ENCODE measurements around the gene DOK5. TPM values are rescaled to one million over a fixed set of nuclear protein-coding genes. Genes with fewer than 3 reads are reported as not detected.

Gene DOK5
- total RNA-seq, 1 donor: 14.1 TPM

- no peak for DNase-seq (ENCODE audit: insufficient read length, low spot score, missing footprints)
- Histone ChIP-seq H3K4me1 (ENCODE audit: insufficient read depth, low read length) (peaks cover 4% of the 10 kb centered on the region), H3K79me2 (ENCODE audit: insufficient read depth, low read length) (no peaks in the 10 kb centered on the region), H4K20me1 (ENCODE audit: insufficient read depth, low read length) (no peaks in the 10 kb centered on the region), H2AFZ (ENCODE audit: low read length) (no peak overlapping the region), H3K36me3 (ENCODE audit: insufficient read depth, low read length) (no peaks in the 10 kb centered on the region), H3K4me3 (ENCODE audit: insufficient read depth, low read length) (no peak overlapping the region), H3K27me3 (ENCODE audit: insufficient read depth, low read length) (no peaks in the 10 kb centered on the region), H3K4me2 (ENCODE audit: insufficient read depth, low read length) (no peak overlapping the region), H3K27ac (ENCODE audit: low read depth, low read length) (no peak overlapping the region), H3K9me3 (ENCODE audit: low read depth, low read length) (no peaks in the 10 kb centered on the region)
- no peak for TF ChIP-seq CTCF (IDR thresholded peaks at IDR 0.05; ENCODE audit: extremely low read depth, low read depth, low read length)
Observed at GRCh38 chr20:54570561-54570960, 95.2 kb downstream of the DOK5 start.

- H3K79me2 ChIP-seq (ENCODE audit: insufficient read depth, low read length): no peaks in the 10 kb centered on the region
- no peak overlapping the region for H3K4me2 ChIP-seq (ENCODE audit: insufficient read depth, low read length)
- no peaks in the 10 kb centered on the region for H3K9me3 ChIP-seq (ENCODE audit: low read depth, low read length)
- no peaks in the 10 kb centered on the region for H3K4me1 ChIP-seq (ENCODE audit: insufficient read depth, low read length)
- TF ChIP-seq CTCF (IDR thresholded peaks at IDR 0.05; ENCODE audit: extremely low read depth, low read depth, low read length): no peak
- DNase-seq (ENCODE audit: insufficient read length, low spot score, missing footprints): peak; percentile 49
- H3K27ac ChIP-seq (ENCODE audit: low read depth, low read length): no peak overlapping the region
- no peaks in the 10 kb centered on the region for H3K36me3 ChIP-seq (ENCODE audit: insufficient read depth, low read length)
- no peak overlapping the region for H2AFZ ChIP-seq (ENCODE audit: low read length)
- H3K27me3 ChIP-seq (ENCODE audit: insufficient read depth, low read length): no peaks in the 10 kb centered on the region
- no peaks in the 10 kb centered on the region for H4K20me1 ChIP-seq (ENCODE audit: insufficient read depth, low read length)
- H3K4me3 ChIP-seq (ENCODE audit: insufficient read depth, low read length): no peak overlapping the region
Observed at GRCh38 chr20:54572665-54573435, 97.5 kb downstream of the DOK5 start.

- H3K9me3 ChIP-seq (ENCODE audit: low read depth, low read length): no peaks in the 10 kb centered on the region
- no peaks in the 10 kb centered on the region for H3K27me3 ChIP-seq (ENCODE audit: insufficient read depth, low read length)
- no peaks in the 10 kb centered on the region for H3K79me2 ChIP-seq (ENCODE audit: insufficient read depth, low read length)
- no peaks in the 10 kb centered on the region for H3K4me1 ChIP-seq (ENCODE audit: insufficient read depth, low read length)
- TF ChIP-seq CTCF (IDR thresholded peaks at IDR 0.05; ENCODE audit: extremely low read depth, low read depth, low read length): no peak
- no peaks in the 10 kb centered on the region for H3K36me3 ChIP-seq (ENCODE audit: insufficient read depth, low read length)
- no peaks in the 10 kb centered on the region for H4K20me1 ChIP-seq (ENCODE audit: insufficient read depth, low read length)
- no peak for DNase-seq (ENCODE audit: insufficient read length, low spot score, missing footprints)
- no peak overlapping the region for H2AFZ ChIP-seq (ENCODE audit: low read length)
- no peak overlapping the region for H3K4me2 ChIP-seq (ENCODE audit: insufficient read depth, low read length)
- H3K4me3 ChIP-seq (ENCODE audit: insufficient read depth, low read length): no peak overlapping the region
- no peak overlapping the region for H3K27ac ChIP-seq (ENCODE audit: low read depth, low read length)
Observed at GRCh38 chr20:54573838-54574237, 98.4 kb downstream of the DOK5 start.

GRCh38 chr20:54576518-54576917 is 101.1 kb downstream of the DOK5 start:
- Histone ChIP-seq H3K4me1 (ENCODE audit: insufficient read depth, low read length) (no peaks in the 10 kb centered on the region), H2AFZ (ENCODE audit: low read length) (no peak overlapping the region), H4K20me1 (ENCODE audit: insufficient read depth, low read length) (no peaks in the 10 kb centered on the region), H3K9me3 (ENCODE audit: low read depth, low read length) (no peaks in the 10 kb centered on the region), H3K79me2 (ENCODE audit: insufficient read depth, low read length) (no peaks in the 10 kb centered on the region), H3K27ac (ENCODE audit: low read depth, low read length) (no peak overlapping the region), H3K4me3 (ENCODE audit: insufficient read depth, low read length) (no peak overlapping the region), H3K36me3 (ENCODE audit: insufficient read depth, low read length) (no peaks in the 10 kb centered on the region), H3K4me2 (ENCODE audit: insufficient read depth, low read length) (no peak overlapping the region), H3K27me3 (ENCODE audit: insufficient read depth, low read length) (no peaks in the 10 kb centered on the region)
- DNase-seq (ENCODE audit: insufficient read length, low spot score, missing footprints): no peak
- no peak for TF ChIP-seq CTCF (IDR thresholded peaks at IDR 0.05; ENCODE audit: extremely low read depth, low read depth, low read length)

All from osteoblast (primary cell).